Activated T-cell treated with anti-CD3 and anti-CD28 coated beads, Interleukin-2, amount 50 U/mL, for 24 hours (primary cell): ENCODE measurements around the gene ATP11A.
A peak's percentile ranks its signal among the peaks of the same experiment; 100 is the strongest.

Experiments
- DNase-seq: peaks from one replicate; pipeline ENCODE4 v3.0.0-alpha.2; 2020
- H3K27ac Mint-ChIP-seq: 2 replicates; pipeline ENCODE4 v1.8.0; 2020; ENCODE audit warnings: mild to moderate bottlenecking, mixed read lengths
- H3K27me3 Mint-ChIP-seq: 2 replicates; pipeline ENCODE4 v1.8.0; 2020; ENCODE audit warnings: mixed read lengths
- H3K36me3 Mint-ChIP-seq: 2 replicates; pipeline ENCODE4 v1.8.0; 2020; ENCODE audit warnings: low read depth, mixed read lengths
- H3K4me1 Mint-ChIP-seq: 2 replicates; pipeline ENCODE4 v1.8.0; 2020; ENCODE audit warnings: low read depth, mixed read lengths
- H3K4me3 Mint-ChIP-seq: 2 replicates; pipeline ENCODE4 v1.8.0; 2020; ENCODE audit warnings: mild to moderate bottlenecking, moderate library complexity, mixed read lengths
- H3K9me3 Mint-ChIP-seq: 2 replicates; pipeline ENCODE4 v1.8.0; 2020; ENCODE audit warnings: mixed read lengths

The ATP11A gene

DNA sequence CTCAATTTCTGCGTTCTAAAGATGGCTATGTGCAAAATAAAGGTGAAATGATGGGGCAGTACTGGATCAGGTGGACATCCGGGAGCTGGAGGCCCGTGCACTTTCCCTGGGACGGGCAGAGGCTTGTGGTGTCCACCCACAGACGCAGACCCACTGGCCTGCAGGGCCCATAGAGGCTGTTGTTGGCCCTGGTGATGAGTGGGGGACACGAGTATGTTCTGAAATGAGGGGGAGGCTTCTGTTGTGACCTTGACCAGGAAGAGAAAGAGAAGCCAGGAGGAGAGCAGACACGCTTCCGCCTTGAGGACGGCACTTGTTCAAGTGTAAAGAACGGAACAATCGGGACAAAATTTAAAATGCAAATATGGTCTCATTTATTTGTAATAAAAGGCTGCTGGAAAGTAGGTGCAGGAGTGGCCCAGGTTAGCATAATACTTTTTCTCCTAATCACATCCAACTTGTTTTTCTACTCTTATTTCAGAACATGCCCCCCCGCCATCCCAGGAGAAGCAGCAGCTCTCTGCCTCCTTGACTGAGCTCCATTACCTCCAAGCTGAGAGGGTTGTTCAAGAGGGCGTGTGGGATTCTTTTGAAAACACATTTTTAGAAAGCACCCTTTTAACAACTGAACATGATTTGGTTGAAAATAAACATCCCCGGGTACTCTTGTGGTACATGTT lies 27.1 kb downstream of the ATP11A start:
- H3K27ac Mint-ChIP-seq: peak overlapping the region; percentile 44
- H3K36me3 Mint-ChIP-seq: peaks cover 12% of the 10 kb centered on the region
- DNase-seq: no peak
- H3K4me3 Mint-ChIP-seq: no peak overlapping the region
- H3K27me3 Mint-ChIP-seq: no peaks in the 10 kb centered on the region
- peaks cover 42% of the 10 kb centered on the region for H3K4me1 Mint-ChIP-seq
- H3K9me3 Mint-ChIP-seq: no peaks in the 10 kb centered on the region

DNA sequence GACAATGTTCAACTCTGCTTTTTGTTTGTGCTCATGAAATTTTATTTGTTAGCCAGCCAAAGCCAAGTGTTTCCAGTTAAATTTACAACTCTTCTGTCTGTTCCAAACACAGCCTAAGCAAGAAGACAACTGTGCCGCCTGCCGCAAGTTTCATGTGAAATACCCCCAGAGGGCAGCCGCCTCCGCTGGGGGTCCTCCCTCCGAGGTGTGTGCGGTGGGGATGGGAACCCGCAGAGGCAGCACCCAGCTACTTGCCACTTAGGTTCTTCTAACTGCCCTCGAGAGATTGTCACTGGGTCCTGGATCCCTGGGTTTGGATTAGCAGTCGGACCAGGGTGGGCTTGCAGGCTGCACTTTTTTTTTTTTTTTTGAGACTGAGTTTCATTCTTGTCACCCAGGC lies 28.5 kb downstream of the ATP11A start:
- no peak for DNase-seq
- Mint-ChIP-seq H3K27ac (no peak overlapping the region), H3K27me3 (no peaks in the 10 kb centered on the region), H3K4me1 (peaks cover 37% of the 10 kb centered on the region), H3K4me3 (no peak overlapping the region), H3K36me3 (peaks cover 12% of the 10 kb centered on the region), H3K9me3 (no peaks in the 10 kb centered on the region)

DNA sequence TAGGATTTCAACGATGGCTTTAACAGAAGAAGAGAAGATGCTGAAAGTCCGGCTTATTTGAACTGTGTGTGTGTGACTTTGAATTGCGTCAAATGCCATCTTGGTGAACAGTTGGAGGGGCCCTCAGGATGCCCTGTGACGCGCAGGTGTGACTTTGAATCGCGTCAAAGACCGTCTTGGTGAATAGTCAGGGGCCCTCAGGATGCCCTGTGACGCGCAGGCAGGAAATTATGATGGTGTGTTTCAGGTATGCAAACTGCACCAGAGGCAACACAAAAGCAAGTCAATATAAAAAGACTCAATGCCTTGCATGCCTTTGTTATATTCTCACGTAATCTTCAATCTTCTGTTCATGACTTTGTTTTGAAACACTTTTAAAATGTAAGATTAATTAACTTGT lies 29.2 kb downstream of the ATP11A start:
- Mint-ChIP-seq H3K27me3 (no peaks in the 10 kb centered on the region), H3K9me3 (no peaks in the 10 kb centered on the region), H3K36me3 (peaks cover 12% of the 10 kb centered on the region), H3K27ac (no peak overlapping the region), H3K4me1 (peaks cover 39% of the 10 kb centered on the region), H3K4me3 (no peak overlapping the region)
- DNase-seq: no peak

DNA sequence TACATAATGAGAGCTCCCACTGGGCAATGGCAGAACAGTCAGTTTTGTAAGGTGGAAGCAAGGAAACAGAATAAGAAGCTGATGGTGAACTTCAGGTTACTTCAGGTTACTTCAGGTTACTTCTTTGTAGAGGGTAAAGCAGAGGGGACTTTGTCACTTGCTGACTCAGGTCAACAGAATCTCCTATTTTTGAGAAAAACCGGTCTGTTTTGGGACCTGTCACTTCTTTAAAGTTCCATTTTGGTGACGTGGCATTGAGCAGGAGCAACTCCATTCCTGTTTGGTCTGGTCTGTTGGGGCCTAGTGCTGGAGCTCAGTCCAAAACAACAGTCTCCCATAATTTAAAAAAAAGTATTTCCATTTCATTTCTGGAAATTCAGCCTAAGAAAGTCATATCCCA lies 29.7 kb downstream of the ATP11A start:
- no peak for DNase-seq
- Mint-ChIP-seq H3K27ac (no peak overlapping the region), H3K4me3 (no peak overlapping the region), H3K4me1 (peaks cover 42% of the 10 kb centered on the region), H3K9me3 (no peaks in the 10 kb centered on the region), H3K36me3 (peaks cover 14% of the 10 kb centered on the region), H3K27me3 (no peaks in the 10 kb centered on the region)

DNA sequence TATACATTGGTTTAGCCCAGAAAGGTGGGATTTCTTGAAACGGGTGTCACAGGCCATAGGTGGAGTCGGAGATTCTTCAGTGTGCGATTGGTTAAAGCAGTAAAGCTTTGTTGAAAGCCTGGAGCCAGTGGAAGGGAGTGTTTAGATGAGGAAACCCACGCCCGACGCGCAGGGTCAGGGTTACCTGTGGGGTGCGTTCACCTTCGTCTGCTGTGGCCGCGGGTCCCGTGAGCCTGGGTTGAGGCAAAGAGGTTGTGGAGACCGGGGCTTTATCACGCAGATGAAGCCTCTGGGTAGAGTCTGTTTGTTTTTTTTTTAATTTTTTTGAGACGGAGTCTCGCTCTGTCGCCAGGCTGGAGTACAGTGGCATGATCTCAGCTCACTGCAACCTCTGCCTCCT lies 30.4 kb downstream of the ATP11A start:
- Mint-ChIP-seq H3K9me3 (no peaks in the 10 kb centered on the region), H3K27me3 (no peaks in the 10 kb centered on the region), H3K36me3 (peaks cover 14% of the 10 kb centered on the region), H3K27ac (no peak overlapping the region), H3K4me1 (peaks cover 45% of the 10 kb centered on the region), H3K4me3 (no peak overlapping the region)
- no peak for DNase-seq

DNA sequence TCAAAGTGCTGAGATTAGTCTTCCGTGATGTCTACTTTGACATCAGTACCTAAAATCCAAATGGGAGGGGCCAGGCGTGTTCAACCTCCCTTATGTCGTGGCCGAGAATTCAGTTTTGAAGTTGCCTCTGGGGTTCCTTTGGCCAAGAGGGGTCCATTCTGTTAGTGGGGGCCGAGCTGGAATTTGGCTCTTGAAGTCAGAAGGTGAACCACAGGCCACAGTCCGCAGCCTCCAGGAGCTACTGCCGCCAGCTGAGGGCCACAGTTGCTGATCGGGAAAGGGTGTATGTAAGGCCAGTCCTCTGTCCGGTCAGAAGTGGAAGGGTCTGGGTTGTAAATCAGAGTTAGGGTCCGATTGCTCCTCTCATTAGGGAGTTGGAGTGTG lies 31.0 kb downstream of the ATP11A start:
- H3K9me3 Mint-ChIP-seq: no peaks in the 10 kb centered on the region
- no peaks in the 10 kb centered on the region for H3K27me3 Mint-ChIP-seq
- peaks cover 12% of the 10 kb centered on the region for H3K36me3 Mint-ChIP-seq
- H3K4me3 Mint-ChIP-seq: no peak overlapping the region
- no peak for DNase-seq
- no peak overlapping the region for H3K27ac Mint-ChIP-seq
- peaks cover 47% of the 10 kb centered on the region for H3K4me1 Mint-ChIP-seq

DNA sequence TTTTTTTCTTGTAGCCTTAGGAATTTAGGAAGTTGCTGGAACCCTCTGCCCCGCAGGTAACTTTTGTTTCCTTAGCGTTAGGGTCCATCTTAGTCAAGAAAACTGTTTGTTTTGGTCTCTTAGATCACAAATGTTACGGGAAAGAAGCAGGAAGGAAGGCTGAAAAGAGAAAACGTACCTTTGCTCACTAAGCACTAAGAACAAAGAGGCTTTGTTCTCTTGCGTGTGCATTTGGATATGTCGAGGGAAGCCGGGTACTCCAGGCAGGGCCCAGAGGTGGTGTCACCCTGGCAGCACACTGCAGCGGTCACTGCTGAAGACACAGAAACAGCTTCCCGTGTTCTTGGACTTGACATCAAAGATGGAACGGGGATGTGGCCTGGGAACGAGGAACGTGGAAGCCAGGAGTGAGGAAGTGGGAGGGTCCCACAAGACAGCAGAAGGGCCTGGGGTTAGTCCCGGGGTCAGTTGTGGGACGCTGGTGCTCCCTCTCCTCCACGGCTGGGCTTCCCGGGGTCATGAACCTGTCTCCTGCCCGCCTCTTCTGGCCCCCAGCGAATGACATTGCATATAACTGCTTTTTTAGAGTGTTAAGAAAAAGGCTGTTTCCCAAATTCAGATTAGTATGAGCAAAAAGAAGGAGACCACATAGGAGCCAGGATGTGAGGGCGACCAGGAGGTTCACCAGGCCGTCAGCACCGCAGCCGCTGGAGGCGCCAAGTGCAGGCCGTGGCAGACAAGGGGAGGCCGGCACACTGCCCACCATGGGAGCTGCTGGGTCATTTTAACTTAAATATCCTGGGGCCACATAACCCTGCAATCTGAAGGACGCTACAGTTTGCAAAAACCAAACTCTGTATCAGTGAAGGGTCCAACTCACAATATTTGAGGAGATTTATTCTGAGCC lies 31.6 kb downstream of the ATP11A start:
- DNase-seq: no peak
- Mint-ChIP-seq H3K36me3 (peaks cover 12% of the 10 kb centered on the region), H3K9me3 (no peaks in the 10 kb centered on the region), H3K4me3 (no peak overlapping the region), H3K4me1 (peaks cover 51% of the 10 kb centered on the region), H3K27ac (peak overlapping the region; percentile 12), H3K27me3 (no peaks in the 10 kb centered on the region)

DNA sequence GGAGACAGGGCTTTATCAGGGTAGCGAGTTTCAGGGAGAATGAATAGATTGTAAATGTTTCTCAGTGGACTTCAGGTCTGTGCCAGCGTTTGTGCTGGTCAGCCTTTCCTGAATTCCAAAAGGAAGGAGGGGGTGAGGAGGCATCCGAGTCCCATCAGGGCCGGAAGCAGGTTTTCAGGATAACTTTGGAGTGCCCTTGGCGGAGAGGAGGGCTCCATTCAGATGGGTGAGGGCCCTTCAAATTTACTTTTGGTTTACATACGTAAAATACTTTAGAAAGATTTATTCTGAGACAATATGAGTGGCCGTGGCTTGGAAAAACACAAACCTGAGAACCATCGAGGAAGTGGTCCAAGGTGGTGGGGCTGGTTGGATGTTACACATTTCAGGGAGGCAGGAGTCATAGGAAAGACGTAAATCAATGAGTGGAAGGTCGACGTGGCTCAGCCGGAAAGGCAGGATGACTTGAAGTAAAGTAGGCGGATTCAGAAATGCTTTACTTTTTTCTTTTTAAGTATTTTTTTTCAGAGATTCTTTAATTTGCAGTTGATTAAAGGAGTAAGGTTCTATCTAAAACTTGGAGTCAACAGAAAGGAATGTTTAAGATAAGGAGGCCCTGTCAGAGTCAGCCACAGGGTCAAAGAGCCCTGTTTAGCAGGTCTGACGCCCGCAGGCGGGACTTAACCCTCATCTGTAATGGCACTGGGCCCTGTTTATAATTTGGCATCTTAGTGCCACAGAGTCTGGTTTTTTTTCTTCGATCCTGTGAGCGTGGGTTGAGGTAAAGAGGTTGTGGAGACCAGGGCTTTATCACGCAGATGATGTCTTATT lies 32.8 kb downstream of the ATP11A start:
- DNase-seq: no peak
- H3K27me3 Mint-ChIP-seq: no peaks in the 10 kb centered on the region
- no peak overlapping the region for H3K4me3 Mint-ChIP-seq
- H3K36me3 Mint-ChIP-seq: peaks cover 5% of the 10 kb centered on the region
- H3K4me1 Mint-ChIP-seq: peaks cover 50% of the 10 kb centered on the region
- H3K9me3 Mint-ChIP-seq: no peaks in the 10 kb centered on the region
- peak overlapping the region; percentile 31 for H3K27ac Mint-ChIP-seq

DNA sequence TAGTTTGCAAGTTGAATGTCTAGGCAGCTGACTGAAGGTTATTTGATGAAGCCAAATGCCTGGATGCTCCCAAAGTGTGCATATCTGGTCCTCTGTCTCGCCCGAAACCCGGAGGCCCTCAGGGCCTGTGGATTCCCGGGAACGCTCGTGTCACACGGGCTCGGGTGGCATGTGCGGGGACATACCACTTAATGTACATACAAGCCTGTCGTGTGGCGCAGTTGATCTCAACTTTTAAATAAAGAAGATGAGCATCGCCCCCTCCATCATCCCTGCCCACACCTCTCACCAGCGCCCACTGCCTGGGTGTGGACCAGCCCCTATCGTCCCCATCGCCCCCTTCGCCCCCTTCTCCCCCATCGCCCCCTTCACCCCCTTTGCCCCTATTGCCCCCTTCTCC lies 33.9 kb downstream of the ATP11A start:
- no peak for DNase-seq
- peaks cover 5% of the 10 kb centered on the region for H3K36me3 Mint-ChIP-seq
- no peaks in the 10 kb centered on the region for H3K9me3 Mint-ChIP-seq
- no peak overlapping the region for H3K4me3 Mint-ChIP-seq
- H3K4me1 Mint-ChIP-seq: peaks cover 50% of the 10 kb centered on the region
- H3K27me3 Mint-ChIP-seq: no peaks in the 10 kb centered on the region
- no peak overlapping the region for H3K27ac Mint-ChIP-seq

DNA sequence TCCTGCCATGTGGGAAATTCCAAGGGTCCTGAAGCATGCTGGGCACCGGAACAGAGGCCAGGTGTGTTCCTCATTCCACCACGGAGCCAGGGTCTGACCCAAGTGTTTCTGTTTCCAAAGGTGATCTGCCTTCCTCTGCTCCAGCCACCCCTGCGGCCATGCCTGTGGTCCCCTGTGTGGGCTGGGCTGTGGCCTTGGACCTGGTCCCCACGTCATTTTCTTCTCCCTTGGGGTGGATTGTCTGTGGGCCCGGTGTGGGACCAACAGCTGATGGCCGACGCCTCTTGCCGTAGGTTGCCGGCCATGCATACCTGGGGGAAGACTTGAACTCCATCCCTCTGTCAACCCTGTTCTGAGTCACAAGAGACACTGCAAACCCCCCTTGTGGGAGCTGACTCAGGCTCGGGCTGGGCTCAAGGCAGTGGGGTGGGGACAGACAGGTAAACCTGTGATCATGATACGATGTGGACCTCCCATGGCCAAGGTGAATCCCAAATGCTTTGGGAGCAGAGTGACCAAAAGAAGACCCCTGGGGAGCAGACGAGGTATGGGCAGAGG lies 35.0 kb downstream of the ATP11A start:
- DNase-seq: no peak
- no peaks in the 10 kb centered on the region for H3K27me3 Mint-ChIP-seq
- H3K4me3 Mint-ChIP-seq: no peak overlapping the region
- H3K27ac Mint-ChIP-seq: no peak overlapping the region
- H3K36me3 Mint-ChIP-seq: peaks cover 2% of the 10 kb centered on the region
- H3K9me3 Mint-ChIP-seq: no peaks in the 10 kb centered on the region
- peaks cover 47% of the 10 kb centered on the region for H3K4me1 Mint-ChIP-seq

DNA sequence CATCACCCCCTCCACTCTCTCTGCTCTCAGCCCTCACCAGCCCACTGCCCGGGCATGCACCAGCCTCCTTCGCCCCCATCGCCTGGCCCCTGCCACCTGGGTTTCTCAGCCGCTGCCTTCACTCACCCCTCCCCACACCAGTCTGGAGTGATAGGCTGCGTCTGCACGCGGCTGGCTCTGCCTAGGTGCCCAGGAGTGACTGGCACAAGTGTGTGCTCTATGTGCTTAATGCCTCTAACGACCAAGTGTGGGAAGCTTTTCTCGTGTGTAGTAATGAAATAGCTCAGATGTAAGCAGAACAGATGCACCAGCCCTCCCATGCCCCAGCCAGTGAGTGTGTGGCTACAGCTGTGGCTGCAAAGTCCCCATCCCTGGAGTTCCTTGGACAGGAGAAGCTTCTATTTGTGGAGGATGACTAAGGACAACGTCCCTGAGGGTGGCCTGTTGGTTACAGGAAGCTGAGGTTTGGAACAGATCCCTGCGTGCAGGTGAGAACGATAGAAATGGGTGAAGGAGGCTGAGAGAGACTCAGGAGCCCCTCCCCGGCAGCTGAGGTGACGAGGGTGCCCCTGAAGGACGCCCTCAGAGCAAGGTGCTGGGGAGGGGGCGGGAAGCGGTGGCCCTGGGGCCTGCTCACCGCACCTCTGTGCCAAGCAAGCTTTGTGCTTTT lies 35.6 kb downstream of the ATP11A start:
- Mint-ChIP-seq H3K27me3 (no peaks in the 10 kb centered on the region), H3K36me3 (peaks cover 2% of the 10 kb centered on the region)

DNA sequence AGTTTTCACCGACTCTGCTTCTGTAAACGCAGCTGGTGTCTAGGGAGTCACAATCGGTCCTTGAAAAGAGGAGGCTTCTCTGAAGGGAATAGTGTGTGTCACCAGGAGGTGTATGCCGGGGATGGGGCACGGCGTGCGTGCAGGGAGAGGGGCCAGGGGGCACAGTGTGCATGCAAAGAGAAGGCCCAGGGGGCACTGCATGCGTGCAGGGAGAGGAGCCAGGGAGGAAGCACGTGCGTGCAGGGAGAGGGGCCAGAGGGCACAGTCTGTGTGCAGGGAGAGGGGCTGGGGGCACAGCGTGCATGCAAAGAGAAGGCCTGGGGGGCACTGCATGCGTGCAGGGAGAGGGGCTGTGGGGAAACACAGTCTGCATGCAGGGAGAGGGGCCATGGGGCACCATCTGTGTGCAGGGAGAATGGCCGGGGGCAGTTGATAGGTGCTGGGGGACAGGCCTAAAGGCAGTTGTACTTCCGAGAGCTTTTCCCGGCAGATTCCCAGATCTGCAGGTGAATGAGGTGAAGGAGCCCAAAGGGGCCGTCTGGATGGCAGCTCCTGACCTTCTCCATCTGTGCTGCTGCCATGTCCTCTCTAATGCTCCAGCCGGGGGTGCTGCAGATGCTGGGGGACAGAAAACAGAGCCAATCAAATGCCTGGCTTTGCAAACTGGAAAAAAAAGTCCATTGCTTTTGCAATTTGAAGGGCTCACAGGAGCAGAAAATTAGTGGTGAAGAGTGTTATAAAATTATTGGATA lies 36.4 kb downstream of the ATP11A start:
- H3K27ac Mint-ChIP-seq: peak overlapping the region; percentile 79
- peak overlapping the region; percentile 10 for H3K4me3 Mint-ChIP-seq
- no peaks in the 10 kb centered on the region for H3K9me3 Mint-ChIP-seq
- DNase-seq: no peak
- H3K36me3 Mint-ChIP-seq: peaks cover 2% of the 10 kb centered on the region
- H3K4me1 Mint-ChIP-seq: peaks cover 42% of the 10 kb centered on the region
- no peaks in the 10 kb centered on the region for H3K27me3 Mint-ChIP-seq

More for the DNA sequence above, 35.6 kb downstream of the ATP11A start:
- peak overlapping the region; percentile 79 for H3K27ac Mint-ChIP-seq
- no peaks in the 10 kb centered on the region for H3K9me3 Mint-ChIP-seq
- H3K4me3 Mint-ChIP-seq: peak overlapping the region; percentile 10
- H3K4me1 Mint-ChIP-seq: peaks cover 44% of the 10 kb centered on the region
- peak; percentile 40 for DNase-seq

DNA sequence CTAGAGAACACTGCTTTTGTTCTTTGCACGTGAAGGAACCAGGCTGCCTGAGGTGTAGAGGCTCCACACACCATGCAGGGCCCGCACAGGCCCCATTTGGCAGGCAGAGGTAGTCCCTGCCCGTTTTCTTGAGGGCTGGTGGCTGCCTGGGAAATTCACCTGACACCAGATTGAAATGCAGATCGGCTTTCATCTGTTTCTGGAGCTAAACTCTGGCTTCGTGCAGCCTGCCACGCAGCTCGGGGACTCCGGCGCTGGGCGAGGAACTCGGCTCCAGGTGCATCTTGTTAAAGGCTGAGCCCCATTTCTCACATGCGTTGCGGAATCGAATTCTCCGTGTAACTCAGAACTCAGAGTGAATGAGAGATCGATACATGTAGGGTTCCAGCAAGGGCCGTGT lies 37.7 kb downstream of the ATP11A start:
- Mint-ChIP-seq H3K4me3 (no peak overlapping the region), H3K9me3 (no peaks in the 10 kb centered on the region), H3K27me3 (no peaks in the 10 kb centered on the region), H3K4me1 (peaks cover 44% of the 10 kb centered on the region), H3K36me3 (peaks cover 2% of the 10 kb centered on the region), H3K27ac (no peak overlapping the region)
- no peak for DNase-seq
